HepG2 (cell line): ENCODE measurements around the gene ADARB2. TPM values are rescaled to one million over a fixed set of nuclear protein-coding genes. Genes with fewer than 3 reads are reported as not detected.

Experiments
- ATAC-seq: fragments of 200-7000 bp; cut with Tn5 transposase; 3 replicates; pipeline ENCODE4 v1.9.1; 2020; ENCODE audit warnings: mild to moderate bottlenecking, moderate library complexity
- BruUV-seq: library from RNA; stranded (reverse); fragments of 400-500 nt; replicated peaks from 2 replicates; lab custom pipeline; 2021; lab: Mats Ljungman, UMichigan
- CTCF ChIA-PET: fragments of 300-600 bp; formaldehyde crosslinking; extraction: SDS; loops from one replicate; lab custom pipeline; 2021; ENCODE audit warnings: low total read pairs, inconsistent platforms, low intra/inter-chr PET ratio; lab: Yijun Ruan, JAX
- POLR2A ChIA-PET: fragments of 350-600 bp; sonication (Branson Sonifier 250); formaldehyde crosslinking; loops from one replicate; lab custom pipeline; 2020; ENCODE audit warnings: antibody characterized with exemption, inconsistent platforms; lab: Yijun Ruan, JAX
- DNase-seq: peaks from one replicate; pipeline ENCODE4 v3.0.0-alpha.2; 2015; ENCODE audit warnings: low spot score
- FAIRE-seq: peaks from 3 replicates; lab custom pipeline; 2011; peaks lifted over from hg19 to GRCh38; lab: Jason Lieb, UNC
- H2AFZ ChIP-seq: one replicate; pipeline ENCODE4 v1.6.1; 2011; ENCODE audit warnings: low read length, inconsistent platforms
- H3K27ac ChIP-seq: fragments of 300-600 bp; 3 replicates; pipeline ENCODE4 v1.8.0; 2011; ENCODE audit warnings: mixed run types, mild to moderate bottlenecking, mixed read lengths, low read length, inconsistent platforms; ENCODE audit not compliant: insufficient read depth; ENCODE audit errors: extremely low read length
- H3K27me3 ChIP-seq, 2 experiments: fragments of 200-600 bp in 1 of 2; 2 replicates in 1 of 2; 3 replicates in 1 of 2; pipeline versions ENCODE4 v1.6.0 to v1.8.0; 2011; ENCODE audit warnings: low read length in 2 of 2, mild to moderate bottlenecking in 2 of 2, moderate library complexity in 2 of 2, inconsistent platforms in 1 of 2; ENCODE audit not compliant: insufficient read depth in 2 of 2, control insufficient read depth in 1 of 2
- H3K36me3 ChIP-seq, 2 experiments: fragments of 200-600 bp in 1 of 2; replicated peaks in 1 of 2; 2 replicates in 1 of 2; 3 replicates in 1 of 2; pipeline versions ENCODE4 v1.5.1 to v1.8.0; 2011; ENCODE audit warnings: low read length in 2 of 2, inconsistent platforms in 1 of 2; ENCODE audit not compliant: insufficient read depth in 2 of 2, control insufficient read depth in 1 of 2
- H3K4me1 ChIP-seq: 2 replicates; pipeline ENCODE4 v1.5.1; 2012; ENCODE audit warnings: low read length, inconsistent platforms; ENCODE audit not compliant: insufficient read depth
- H3K4me2 ChIP-seq: 2 replicates; pipeline ENCODE4 v1.6.0; 2011; ENCODE audit warnings: low read depth, low read length, inconsistent platforms
- H3K4me3 ChIP-seq, 3 experiments: fragments of 200-600 bp in 1 of 3; sonication (generic), shearing (Covaris generic) in 1 of 3; replicated peaks in 1 of 3; 2 replicates each; pipeline ENCODE4 v1.5.1; 2011 to 2016; ENCODE audit warnings: low read length in 3 of 3, inconsistent platforms in 2 of 3, low read depth in 2 of 3, mild to moderate bottlenecking in 2 of 3, control low read depth in 1 of 3, mixed read lengths in 1 of 3; ENCODE audit not compliant: insufficient read depth in 1 of 3
- H3K79me2 ChIP-seq: one replicate; pipeline ENCODE4 v1.6.1; 2011; ENCODE audit warnings: low read length, inconsistent platforms; ENCODE audit not compliant: insufficient read depth
- H3K9ac ChIP-seq: 2 replicates; pipeline ENCODE4 v1.6.0; 2011; ENCODE audit warnings: mild to moderate bottlenecking, low read depth, low read length, inconsistent platforms; ENCODE audit not compliant: insufficient read depth
- H3K9me3 ChIP-seq: 2 replicates; pipeline ENCODE4 v1.5.1; 2012; ENCODE audit warnings: mild to moderate bottlenecking, low read length
- H4K20me1 ChIP-seq: 2 replicates; pipeline ENCODE4 v1.6.0; 2011; ENCODE audit warnings: inconsistent platforms, mild to moderate bottlenecking, low read length, moderate library complexity; ENCODE audit not compliant: insufficient read depth
- BHLHE40 ChIP-seq: IDR thresholded peaks from 2 replicates; pipeline ENCODE4 v1.6.1; 2011; ENCODE audit warnings: low read length, improper control_type of control experiment
- CERS6 ChIP-seq: sonication (generic); formaldehyde crosslinking; IDR thresholded peaks from 2 replicates; pipeline ENCODE4 v1.5.0; 2020; ENCODE audit warnings: missing genetic modification reagents
- FIP1L1 ChIP-seq: fragments of 200-400 bp; formaldehyde crosslinking; IDR thresholded peaks from 2 replicates; pipeline ENCODE4 v1.6.1; 2018; ENCODE audit warnings: low read depth, mild to moderate bottlenecking, low read length, moderate library complexity, borderline replicate concordance; ENCODE audit not compliant: insufficient read depth
- FOXA1 ChIP-seq, 2 experiments: fragments of 450-650 bp in 1 of 2; sonication (generic) in 1 of 2; formaldehyde crosslinking in 1 of 2; IDR thresholded peaks; 2 replicates each; pipeline versions ENCODE4 v1.4.0 to v1.6.1; 2016 to 2020; ENCODE audit warnings: missing genetic modification reagents in 1 of 2
- HNRNPLL ChIP-seq: fragments of 200-400 bp; formaldehyde crosslinking; IDR thresholded peaks from 2 replicates; pipeline ENCODE4 v1.6.1; 2017; ENCODE audit warnings: mild to moderate bottlenecking, low read depth, low read length; ENCODE audit not compliant: poor library complexity, severe bottlenecking
- KLF6 ChIP-seq: IDR thresholded peaks from 2 replicates; pipeline ENCODE4 v1.8.0; 2016; ENCODE audit warnings: missing biosample characterization, missing genetic modification reagents
- MED8 ChIP-seq: sonication (generic); formaldehyde crosslinking; IDR thresholded peaks from 2 replicates; pipeline ENCODE4 v1.8.1; 2023; ENCODE audit warnings: mild to moderate bottlenecking, missing genetic modification reagents; ENCODE audit not compliant: insufficient replicate concordance
- NFYC ChIP-seq: IDR thresholded peaks from 2 replicates; pipeline ENCODE4 v1.6.1; 2016; ENCODE audit warnings: missing genetic modification reagents, missing compliant biosample characterization
- ZNF180 ChIP-seq: sonication (generic); formaldehyde crosslinking; IDR thresholded peaks from 2 replicates; pipeline ENCODE4 v1.4.0; 2020; ENCODE audit warnings: low read depth, missing genetic modification reagents, borderline replicate concordance
- ZNF597 ChIP-seq: sonication (generic); formaldehyde crosslinking; IDR thresholded peaks from 2 replicates; pipeline ENCODE4 v1.5.0; 2020; ENCODE audit warnings: missing genetic modification reagents
- ZNF780A ChIP-seq: sonication (generic); formaldehyde crosslinking; IDR thresholded peaks from 2 replicates; pipeline ENCODE4 v1.8.0; 2022; ENCODE audit warnings: mild to moderate bottlenecking, missing genetic modification reagents, moderate library complexity
- WGBS: methylation state at CpG from one replicate; pipeline ENCODE4 v1.1.6; 2017; ENCODE audit warnings: low lambda C conversion rate; 5-methylcytosine and 5-hydroxymethylcytosine counted together
- in situ Hi-C: cut with HindIII; loops from 2 replicates; pipeline ENCODE4 v1.10.0; 2017; ENCODE audit warnings: low pct_unique_long_range_greater_than_20kb; ENCODE audit not compliant: extremely low pct_ligation_motif_present
- intact Hi-C: fragments of 100-400 bp; cut with micrococcal nuclease; formaldehyde crosslinking; loops from one replicate; pipeline ENCODE4 v1.10.0; 2022; ENCODE audit not compliant: unreplicated experiment
- polyA plus RNA-seq, 8 experiments: library from polyadenylated mRNA; depleted of rRNA in 3 of 8; stranded (reverse) in 7 of 8; unstranded in 1 of 8; fragments of >200 nt; fragmentation: Illumina TruSeq in 4 of 8; extraction: Trizol in 4 of 8; gene quantifications; 2 replicates each; pipeline versions ENCODE4 v1.2.1 to v1.2.3, GENCODE V29; 2011 to 2016; ENCODE audit warnings: low read depth in 4 of 8, missing spikeins in 1 of 8, mixed read lengths in 1 of 8; ENCODE audit not compliant: insufficient read depth in 1 of 8
- total RNA-seq, 5 experiments: library from RNA; depleted of rRNA; stranded (reverse); fragments of >200 nt; fragmentation: Illumina TruSeq; extraction: Trizol; gene quantifications; 2 replicates each; pipeline ENCODE4 v1.2.3, GENCODE V29; 2016; ENCODE audit warnings: low read depth in 1 of 5
- TF ChIP-seq, protein P1 (sequence below): sonication (generic); formaldehyde crosslinking; IDR thresholded peaks from one replicate; pipeline ENCODE4 v1.5.1; 2020; ENCODE audit warnings: mild to moderate bottlenecking, missing genetic modification reagents; ENCODE audit errors: not compliant biosample characterization

The ADARB2 gene
- total and polyA plus RNA-seq, 2 of the 13 experiments (the other 11 are each of a cell fraction or from before 2014, with no cell fraction given) = not detected

DNA sequence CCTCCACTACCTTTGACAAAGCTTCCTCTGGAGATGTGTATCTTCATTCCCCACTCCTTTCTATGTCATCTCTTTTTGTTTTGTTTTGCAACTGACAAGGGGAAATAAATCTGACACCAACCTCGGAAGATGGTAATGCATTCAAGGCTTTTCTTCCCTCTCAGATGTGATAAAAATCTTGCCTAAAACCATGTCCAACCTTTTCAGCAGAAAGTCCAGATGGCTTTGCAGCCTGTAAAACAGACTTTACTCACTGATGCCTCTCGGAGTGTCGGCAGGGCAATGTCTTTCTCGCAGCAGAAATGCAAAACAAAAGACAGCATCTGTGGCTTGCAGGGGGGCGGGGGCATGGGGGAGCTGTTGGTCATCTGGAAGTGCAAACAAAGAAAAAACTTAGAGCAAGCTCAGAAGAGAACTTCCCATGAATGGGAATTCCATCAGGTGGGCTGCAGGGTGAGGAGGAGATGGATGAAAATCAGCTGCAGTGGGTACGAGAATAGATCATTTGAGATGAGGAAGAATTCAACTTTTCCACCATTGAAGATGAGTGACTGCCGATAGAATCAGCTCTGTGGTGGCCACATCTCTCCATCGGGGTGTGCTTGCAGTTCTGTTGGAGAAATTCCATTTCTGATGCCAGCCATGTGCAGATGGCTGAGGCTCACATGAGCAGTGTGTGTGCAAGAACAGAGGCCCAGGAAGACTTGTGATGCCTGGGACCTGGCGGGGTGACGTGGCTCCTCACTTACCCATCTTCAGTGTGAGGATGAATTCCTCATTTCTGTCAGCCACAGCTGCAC is 443.5 kb downstream of the ADARB2 start:
- no peak for DNase-seq
- intact Hi-C loops = no loop called here
- Histone ChIP-seq H3K27me3 (peaks cover 7 to 63% of the 10 kb centered on the region in 2 experiments), H3K79me2 (no peaks in the 10 kb centered on the region), H3K36me3 (no peaks in the 10 kb centered on the region), H3K4me3 (no peak overlapping the region), H3K9ac (no peak overlapping the region), H2AFZ (no peak overlapping the region), H3K9me3 (no peaks in the 10 kb centered on the region), H4K20me1 (no peaks in the 10 kb centered on the region), H3K27ac (no peak overlapping the region), H3K4me1 (no peaks in the 10 kb centered on the region), H3K4me2 (no peak overlapping the region)
- ATAC-seq = no peak
- in situ Hi-C loops = no loop called here
- ChIA-PET POLR2A (no interaction called here), CTCF (no interaction called here)
- 10% methylated on average over 9 of the region's 10 CpGs for WGBS
- BruUV-seq = no TSS peak
- FAIRE-seq = no peak
- no peak for TF ChIP-seq ZNF180 (CRISPR knock-in tag)
- no peak for TF ChIP-seq KLF6
- no peak for TF ChIP-seq MED8 (CRISPR knock-in tag)
- TF ChIP-seq, protein P1, sequence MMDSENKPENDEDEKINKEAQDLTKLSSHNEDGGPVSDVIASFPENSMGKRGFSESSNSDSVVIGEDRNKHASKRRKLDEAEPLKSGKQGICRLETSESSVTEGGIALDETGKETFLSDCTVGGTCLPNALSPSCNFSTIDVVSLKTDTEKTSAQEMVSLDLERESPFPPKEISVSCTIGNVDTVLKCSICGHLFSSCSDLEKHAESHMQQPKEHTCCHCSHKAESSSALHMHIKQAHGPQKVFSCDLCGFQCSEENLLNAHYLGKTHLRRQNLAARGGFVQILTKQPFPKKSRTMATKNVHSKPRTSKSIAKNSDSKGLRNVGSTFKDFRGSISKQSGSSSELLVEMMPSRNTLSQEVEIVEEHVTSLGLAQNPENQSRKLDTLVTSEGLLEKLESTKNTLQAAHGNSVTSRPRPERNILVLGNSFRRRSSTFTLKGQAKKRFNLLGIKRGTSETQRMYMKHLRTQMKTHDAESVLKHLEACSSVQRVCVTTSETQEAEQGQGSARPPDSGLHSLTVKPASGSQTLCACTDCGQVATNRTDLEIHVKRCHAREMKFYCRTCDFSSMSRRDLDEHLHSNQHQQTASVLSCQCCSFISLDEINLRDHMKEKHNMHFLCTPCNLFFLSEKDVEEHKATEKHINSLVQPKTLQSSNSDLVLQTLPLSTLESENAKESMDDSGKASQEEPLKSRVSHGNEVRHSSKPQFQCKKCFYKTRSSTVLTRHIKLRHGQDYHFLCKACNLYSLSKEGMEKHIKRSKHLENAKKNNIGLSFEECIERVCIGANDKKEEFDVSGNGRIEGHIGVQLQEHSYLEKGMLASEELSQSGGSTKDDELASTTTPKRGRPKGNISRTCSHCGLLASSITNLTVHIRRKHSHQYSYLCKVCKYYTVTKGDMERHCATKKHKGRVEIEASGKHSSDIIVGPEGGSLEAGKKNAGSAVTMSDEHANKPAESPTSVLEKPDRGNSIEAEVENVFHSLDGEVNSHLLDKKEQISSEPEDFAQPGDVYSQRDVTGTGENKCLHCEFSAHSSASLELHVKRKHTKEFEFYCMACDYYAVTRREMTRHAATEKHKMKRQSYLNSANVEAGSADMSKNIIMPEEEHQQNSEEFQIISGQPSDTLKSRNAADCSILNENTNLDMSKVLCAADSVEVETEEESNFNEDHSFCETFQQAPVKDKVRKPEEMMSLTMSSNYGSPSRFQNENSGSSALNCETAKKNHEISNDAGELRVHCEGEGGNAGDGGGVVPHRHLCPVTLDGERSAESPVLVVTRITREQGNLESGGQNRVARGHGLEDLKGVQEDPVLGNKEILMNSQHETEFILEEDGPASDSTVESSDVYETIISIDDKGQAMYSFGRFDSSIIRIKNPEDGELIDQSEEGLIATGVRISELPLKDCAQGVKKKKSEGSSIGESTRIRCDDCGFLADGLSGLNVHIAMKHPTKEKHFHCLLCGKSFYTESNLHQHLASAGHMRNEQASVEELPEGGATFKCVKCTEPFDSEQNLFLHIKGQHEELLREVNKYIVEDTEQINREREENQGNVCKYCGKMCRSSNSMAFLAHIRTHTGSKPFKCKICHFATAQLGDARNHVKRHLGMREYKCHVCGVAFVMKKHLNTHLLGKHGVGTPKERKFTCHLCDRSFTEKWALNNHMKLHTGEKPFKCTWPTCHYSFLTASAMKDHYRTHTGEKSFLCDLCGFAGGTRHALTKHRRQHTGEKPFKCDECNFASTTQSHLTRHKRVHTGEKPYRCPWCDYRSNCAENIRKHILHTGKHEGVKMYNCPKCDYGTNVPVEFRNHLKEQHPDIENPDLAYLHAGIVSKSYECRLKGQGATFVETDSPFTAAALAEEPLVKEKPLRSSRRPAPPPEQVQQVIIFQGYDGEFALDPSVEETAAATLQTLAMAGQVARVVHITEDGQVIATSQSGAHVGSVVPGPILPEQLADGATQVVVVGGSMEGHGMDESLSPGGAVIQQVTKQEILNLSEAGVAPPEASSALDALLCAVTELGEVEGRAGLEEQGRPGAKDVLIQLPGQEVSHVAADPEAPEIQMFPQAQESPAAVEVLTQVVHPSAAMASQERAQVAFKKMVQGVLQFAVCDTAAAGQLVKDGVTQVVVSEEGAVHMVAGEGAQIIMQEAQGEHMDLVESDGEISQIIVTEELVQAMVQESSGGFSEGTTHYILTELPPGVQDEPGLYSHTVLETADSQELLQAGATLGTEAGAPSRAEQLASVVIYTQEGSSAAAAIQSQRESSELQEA (CRISPR knock-in tag) = no peak
- TF ChIP-seq ZNF597 (CRISPR knock-in tag) = no peak
- TF ChIP-seq ZNF780A (CRISPR knock-in tag) = no peak
- no peak for TF ChIP-seq BHLHE40
- no peak for TF ChIP-seq FIP1L1
- no peak for TF ChIP-seq CERS6 (CRISPR knock-in tag)
- TF ChIP-seq NFYC (CRISPR knock-in tag) = no peak
- TF ChIP-seq FOXA1 (IDR thresholded peaks at IDR 0.05) = no peak
- no peak for TF ChIP-seq FOXA1 (CRISPR knock-in tag; IDR thresholded peaks at IDR 0.05)
- no peak for TF ChIP-seq HNRNPLL
